Raji (cell line): ENCODE measurements around the gene HLCS.

Experiments
- POLR2A ChIP-seq: IDR thresholded peaks from 2 replicates; pipeline ENCODE4 v1.6.1; 2011; ENCODE audit warnings: low read depth, low read length, control low read depth; ENCODE audit not compliant: insufficient read depth

HLCS gene

DNA sequence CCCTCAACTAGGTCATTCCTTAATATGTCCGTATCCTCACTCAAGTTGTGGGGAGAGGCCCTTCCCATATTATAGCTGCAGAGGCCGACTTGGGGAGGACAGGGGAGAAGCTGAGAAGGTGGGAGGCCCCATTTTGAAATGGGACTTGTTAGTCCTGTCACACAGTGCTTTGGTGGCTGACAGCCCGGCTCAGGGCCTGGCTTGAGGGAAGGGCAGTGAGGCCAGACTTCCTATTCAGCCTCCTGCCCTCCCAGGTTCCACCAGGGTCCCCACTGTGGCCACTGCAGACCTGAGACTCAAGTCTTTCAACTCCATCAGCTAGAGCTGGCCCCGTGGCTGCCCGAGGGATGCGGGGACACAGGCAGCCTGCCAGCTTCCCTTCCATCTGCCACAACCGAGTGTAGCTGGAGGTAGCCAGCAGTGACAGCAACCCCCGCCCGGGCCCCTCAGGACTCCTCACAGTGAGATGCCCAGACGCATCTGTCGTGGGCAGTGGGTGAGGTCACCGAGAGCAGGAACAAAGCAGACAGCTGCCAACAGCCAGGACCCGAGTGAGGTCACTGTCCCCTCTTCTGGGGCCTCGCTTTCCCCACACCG lies 230.6 kb downstream of the HLCS start:
- TF ChIP-seq POLR2A: no peak

DNA sequence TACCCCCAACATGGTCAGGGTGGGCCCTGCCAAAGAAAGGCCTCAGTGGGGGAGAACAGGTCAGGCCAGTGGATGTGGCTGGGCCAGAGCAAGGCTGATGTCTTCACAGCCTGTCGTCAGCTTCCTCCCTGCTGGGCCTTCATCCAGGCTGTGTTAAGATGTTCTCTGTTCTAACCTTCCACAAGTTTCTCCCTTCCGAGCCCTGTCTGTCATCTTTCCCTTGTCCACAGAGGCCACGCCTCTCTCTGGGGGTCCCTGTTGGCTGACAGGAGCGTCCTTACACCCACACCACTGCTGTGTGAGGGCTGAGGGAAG lies 231.3 kb downstream of the HLCS start:
- no peak for TF ChIP-seq POLR2A

DNA sequence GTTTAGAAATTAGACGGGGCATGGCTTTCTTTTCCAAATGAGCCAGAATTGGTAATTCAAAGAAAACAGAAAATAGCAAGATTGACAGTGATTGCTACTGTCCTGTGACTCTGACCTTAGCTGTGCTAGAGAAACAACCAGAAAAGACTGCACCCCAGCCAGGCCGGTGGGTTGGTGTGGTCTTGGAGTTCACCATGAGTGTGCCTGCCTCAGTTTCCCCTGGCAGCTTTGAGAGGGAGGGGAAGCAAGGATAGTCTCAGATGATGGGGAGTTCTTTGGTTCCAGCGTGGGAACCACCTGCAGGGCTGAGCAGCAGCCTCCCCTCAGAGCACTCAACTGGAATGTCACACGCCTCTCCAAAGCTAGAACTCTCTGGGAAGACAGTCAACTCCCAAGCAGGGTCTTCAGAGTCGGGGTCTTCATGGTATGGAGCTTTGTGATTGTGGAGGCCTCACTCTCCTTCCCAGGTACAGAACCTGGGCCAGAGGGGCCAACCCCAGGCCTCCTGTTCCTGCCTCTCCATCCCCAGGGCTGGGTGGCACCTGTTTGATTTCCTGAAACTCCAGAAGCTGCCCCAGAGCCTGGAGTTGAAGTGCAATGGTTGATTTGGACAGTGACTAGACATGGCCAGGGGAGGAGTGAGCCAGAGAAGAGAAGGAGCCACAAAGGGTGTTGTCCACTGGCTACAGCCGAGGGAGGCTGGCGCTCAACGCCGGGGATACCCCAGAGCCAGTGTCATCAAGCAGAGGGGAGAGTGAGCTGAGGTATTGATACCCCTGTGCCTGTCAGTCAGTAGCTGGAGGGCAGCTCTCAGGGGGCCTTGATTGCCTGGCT lies 231.9 kb downstream of the HLCS start:
- no peak for TF ChIP-seq POLR2A

DNA sequence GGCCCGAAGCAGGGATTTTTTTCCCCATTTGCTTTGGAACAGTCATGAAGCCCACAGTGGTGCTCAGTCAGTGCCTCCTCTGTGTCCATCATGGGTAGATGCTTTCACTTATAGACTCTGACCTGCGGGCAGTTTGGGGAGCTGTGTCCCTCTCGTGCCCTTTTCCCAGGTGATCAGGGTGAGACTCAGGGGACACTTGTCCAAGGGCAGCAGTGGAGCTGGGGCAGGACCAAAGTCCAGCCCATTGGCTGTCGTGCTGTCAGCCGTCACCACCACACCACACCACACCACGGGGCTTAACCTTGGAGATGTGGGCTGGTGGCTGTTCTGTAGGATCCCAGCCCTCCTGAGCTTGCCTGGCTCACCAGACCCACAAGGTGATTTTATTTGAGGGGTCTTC lies 232.6 kb downstream of the HLCS start:
- TF ChIP-seq POLR2A: no peak

DNA sequence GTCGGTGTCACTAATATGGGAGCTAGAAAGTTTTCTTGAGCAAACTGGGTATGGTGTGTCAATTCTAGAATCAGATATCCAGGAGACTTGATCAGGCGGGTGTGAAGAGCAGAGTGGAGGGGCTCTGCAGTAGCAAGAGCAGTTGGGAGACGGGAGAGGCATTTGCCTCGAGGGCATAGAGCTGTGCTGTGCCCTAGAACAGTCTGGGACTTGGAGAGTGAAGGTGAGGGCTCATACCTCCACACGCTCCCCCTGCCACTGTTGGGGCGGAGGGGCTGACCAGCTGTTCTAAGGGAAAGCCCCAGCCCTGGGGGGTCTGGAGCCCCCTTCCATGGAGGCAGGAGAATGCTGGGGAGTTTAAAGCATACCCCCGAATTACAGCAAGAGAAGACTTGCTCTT lies 233.7 kb downstream of the HLCS start:
- TF ChIP-seq POLR2A: no peak

DNA sequence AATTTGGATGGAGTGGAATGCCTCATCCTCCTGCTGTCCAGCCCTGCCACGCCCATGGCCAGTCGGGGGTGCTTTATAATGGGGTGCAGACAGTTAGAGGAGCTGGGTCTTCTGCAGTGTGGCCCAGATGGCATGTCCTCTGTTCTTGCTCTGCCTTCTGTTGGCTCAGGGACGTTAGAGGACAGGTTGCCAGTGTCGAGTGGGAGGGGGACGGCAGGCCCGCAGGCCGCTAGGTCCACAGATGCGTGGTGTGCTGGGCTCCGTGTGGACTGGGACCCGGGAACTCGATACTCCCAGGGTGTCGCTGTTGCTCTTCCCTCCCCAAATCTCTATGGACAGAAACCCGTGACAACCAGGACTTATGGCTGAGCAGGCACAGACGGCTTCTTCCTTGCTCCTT lies 234.3 kb downstream of the HLCS start:
- no peak for TF ChIP-seq POLR2A

DNA sequence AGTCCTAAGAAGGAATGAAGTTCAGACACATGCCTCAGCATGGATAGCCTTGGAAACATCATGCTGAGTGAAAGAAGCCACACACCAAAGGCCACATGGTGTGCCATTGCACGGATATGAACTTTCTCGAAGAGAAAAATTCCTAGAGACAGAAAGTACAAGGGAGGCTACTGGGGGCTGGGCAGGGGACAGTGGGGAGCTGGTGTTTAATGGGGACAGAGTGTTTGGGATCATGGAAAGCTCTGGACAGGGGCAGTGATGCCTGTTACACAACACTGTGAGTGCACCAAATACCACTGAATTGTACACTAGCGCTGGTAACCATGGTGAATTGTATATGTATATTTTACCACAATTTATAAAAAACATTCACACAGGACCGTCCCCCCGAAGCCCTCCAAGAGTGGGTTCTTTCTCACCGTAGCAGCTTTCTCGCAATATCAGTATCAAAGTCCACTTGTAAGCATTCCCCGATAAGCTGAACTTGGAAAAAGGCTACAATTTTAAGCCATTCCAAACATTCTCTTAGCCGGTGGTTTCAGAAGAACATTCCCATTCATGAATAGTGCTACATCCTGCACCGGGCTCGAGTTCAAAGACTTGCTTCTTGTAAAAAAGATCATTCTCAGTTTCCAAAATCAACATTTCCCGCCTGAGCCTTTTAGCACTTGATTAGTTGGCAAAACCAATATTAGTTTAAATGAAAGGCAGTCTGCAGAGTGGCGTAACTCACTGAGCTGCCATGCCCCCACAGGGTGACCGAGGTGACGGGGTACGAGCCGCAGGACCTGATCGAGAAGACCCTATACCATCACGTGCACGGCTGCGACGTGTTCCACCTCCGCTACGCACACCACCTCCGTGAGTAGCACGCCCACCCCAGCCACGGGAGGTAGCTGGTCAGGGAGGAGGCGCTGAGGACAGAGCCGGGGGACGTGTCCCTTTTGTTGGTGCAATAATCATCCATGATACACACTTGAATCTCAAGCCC lies 235.9 kb downstream of the HLCS start:
- no peak for TF ChIP-seq POLR2A

DNA sequence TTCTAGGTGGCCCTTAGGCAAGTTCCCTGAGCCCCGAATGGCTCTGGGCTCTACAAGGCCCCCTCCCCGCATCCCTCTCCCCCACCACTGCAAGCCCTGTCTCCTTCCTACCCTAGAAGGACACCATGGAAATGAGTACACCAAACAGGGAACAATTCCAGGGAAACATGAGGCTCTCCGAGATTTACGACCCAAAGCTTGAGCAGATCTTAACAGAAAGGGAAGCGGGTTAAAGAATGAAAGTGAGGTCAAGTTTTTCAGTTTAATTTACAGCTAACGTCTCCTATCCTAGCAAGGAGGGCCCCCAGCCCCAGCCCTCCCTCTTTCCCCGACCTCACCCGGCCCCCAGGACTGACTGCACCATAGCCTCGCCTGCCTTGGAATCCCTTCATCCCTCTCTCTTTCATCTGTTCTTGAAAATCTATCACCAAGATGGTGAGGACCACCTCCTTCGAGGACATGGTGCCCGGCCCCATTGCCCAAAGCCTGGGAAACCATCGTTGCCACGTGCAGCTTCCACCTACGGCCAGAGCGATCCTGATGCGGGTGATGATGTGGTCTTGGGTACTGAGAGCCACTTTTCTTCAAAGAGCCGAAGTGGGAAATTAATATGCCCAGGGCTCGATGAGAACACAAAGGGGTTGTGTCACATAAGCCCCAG lies 237.0 kb downstream of the HLCS start:
- no peak for TF ChIP-seq POLR2A

DNA sequence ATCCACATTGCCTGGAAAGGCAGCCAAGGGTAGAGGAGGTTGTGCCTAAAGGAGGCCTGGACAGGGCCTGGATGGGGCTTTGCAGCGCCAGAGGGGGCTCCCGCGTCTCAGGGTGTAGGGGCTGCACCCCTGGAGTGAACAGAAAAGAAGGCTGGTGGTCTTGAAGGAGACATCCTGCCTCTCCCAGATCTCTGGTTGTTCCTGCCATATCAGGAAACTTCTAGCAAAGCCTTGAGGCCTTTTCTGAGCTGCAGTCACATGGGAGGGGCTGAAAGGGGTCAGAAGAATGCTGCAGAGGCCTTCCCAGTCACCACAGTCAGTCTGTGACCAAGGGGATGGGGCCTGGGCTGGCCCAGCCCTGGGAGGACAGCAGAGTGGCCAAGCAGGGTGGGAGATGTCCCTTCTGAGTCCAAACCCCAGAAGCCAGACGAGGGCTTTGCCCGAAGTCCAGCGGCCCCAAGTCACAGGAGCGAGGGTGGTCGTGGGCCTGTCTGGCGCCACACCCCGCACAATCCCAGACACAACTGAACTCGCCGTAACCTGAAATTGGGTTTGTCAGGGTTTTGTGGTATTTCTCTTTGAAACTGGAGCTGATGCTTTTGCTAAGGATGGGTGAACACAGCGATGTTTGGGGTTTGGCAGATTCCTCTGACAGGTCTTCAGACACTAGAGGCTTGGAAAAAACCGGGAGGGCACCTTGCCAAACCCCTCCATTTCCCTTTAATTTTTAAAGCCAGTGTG lies 237.9 kb downstream of the HLCS start:
- no peak for TF ChIP-seq POLR2A

DNA sequence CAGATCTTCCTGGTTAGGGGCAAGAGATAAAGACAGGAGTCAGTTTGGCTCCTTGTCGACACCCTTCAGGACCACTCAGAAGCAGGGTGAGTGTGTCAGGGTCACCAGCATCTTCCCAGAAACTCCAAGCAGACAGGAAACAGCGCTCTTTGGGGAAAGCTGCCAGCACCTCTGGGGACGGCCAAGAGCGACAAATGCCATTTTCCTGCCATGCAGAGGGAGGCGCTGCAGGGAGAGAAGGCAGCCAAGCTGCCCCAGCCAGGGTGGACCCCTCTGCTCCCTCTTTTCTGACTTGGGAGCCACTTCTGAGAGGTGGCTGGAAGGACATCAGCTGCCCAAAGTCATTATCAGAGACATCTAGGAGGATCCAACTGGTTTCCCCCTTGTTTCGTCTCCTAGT lies 238.6 kb downstream of the HLCS start:
- TF ChIP-seq POLR2A: no peak

DNA sequence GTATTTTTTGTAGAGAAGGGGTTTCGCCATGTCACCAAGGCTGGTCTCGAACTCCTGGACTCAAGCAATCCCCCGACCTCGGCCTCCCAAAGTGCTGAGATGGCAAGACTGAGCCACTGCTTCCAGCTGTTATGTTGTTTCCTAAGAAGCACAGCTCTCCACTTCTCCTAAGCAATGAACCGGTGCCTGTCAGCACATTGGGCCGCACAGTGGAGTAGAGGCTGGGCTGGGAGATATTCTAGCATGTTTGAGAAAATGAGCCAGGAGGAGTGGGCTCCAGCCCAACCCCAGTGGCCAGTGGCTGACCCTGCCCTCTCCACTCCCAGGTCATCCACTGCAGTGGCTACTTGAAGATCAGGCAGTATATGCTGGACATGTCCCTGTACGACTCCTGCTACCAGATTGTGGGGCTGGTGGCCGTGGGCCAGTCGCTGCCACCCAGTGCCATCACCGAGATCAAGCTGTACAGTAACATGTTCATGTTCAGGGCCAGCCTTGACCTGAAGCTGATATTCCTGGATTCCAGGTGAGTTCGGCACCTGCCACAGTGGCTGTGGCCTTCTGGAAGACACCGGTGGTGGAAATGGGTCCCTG lies 240.6 kb downstream of the HLCS start:
- no peak for TF ChIP-seq POLR2A

DNA sequence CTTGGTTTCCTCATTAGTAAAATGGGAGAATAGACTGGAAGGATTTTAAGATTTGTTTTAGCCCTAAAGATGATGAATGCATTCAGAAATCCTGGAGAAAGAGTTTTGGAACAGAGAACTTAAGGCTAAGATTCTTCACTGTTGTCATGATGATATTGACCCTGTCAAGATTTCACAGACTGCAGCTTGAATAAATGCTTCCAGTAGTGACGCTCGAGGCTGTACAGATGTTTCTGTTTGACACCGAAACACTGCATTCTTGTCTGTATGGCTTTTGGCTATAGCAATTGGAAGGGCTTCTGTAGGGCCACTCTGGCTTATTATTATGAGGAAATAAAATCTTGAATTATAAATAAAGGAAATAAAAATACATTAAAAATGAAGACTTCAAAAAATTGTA lies 241.8 kb downstream of the HLCS start:
- TF ChIP-seq POLR2A: no peak

DNA sequence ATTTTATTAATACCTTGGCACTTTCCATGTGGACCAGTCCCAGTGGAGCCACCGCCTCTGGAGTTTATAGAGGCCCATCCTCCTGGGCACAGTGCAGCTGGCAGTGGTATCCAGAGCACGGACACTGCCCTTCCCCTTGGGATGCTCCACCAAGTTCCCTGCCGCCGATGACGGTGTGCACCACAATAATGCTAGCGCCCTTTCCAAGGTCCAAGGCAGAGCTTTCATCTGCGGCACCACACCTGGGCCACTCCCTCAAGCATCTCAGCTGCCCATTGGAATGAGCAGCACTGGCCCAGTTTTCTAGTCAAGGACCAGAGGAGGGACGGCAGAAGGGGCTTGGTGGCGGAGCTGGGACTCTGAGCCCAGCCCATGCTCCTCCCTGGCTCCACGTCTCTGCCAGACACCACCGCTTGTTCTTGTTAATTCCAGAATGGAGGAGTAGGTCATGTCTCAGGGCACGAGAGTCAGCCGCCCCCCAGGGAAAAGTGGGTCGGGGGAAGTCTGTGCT lies 243.0 kb downstream of the HLCS start:
- TF ChIP-seq POLR2A: no peak

DNA sequence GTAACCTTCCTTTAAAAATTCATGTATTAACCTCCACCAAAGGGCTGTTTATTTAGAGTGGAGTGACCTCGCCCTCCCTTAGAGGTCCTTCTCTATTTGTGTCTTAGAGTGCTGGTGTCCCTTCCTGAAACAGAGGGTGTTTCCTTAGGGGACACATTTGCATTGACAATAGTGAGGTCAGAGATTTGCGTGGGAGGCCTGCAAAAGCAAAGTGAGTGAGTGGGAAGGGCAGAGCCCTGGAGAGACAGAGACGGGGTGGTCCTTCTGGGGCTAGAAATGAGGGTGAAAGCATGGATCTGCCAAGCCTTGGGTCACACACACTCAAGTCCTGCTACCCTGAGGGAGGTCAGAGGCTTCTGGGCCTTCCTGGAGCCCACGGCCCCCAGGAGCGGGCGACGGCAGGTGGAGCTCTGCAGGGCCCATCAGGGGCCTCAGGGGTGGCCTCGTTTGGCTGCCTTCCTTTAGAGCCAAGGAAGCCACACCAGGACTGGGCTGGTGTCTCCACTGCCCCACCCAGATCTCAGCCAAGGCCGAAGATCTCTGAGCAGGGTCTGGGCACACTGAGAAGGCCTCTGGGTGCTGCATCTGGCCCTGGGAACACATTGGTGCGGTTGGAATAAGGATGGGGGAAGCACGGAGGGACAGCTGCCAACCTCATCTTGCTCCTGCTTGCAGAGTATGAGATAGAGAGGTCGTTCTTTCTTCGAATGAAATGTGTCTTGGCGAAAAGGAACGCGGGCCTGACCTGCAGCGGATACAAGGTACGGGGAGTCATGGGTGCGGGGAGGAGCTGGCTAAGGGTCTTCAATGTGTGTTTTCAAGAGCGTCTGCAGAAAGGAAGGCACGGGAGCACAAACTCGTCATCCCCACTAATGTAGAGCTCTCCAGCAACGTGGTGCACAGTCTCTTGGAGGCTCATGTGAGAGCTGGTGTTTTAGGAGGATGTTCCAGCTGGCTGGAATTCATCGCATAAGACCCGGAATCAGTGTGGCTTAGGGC lies 243.8 kb downstream of the HLCS start:
- no peak for TF ChIP-seq POLR2A
